ENCODE measurements around the gene FAM168B. TPM values are rescaled to one million over a fixed set of nuclear protein-coding genes. Genes with fewer than 3 reads are reported as not detected.

FAM168B gene
- total RNA-seq, 2 experiments from 2014 or later: 62.8 to 66.6 TPM

- ATAC-seq: no peak
These were observed 76.2 kb downstream of the FAM168B start for GRCh38 chr2:131016826-131017741.

GRCh38 chr2:131015764-131016163 lies 77.5 kb downstream of the FAM168B start:
- ATAC-seq: no peak
- ChIA-PET POLR2A (no interaction called here), CTCF (no interaction called here)
- no peak overlapping the region for H3K27ac Mint-ChIP-seq
- DNase-seq: no peak
- no peaks in the 10 kb centered on the region for H3K36me3 Mint-ChIP-seq (ENCODE audit: low read depth)
- H3K4me1 Mint-ChIP-seq (ENCODE audit: low read depth): peaks cover 14% of the 10 kb centered on the region
- H3K27me3 Mint-ChIP-seq: peaks cover 3% of the 10 kb centered on the region
- no peak for TF ChIP-seq CTCF (IDR thresholded peaks at IDR 0.05)
- H3K4me3 Mint-ChIP-seq: no peak overlapping the region
- intact Hi-C loops (cut with micrococcal nuclease): no loop called here
- no peaks in the 10 kb centered on the region for H3K9me3 Mint-ChIP-seq

More at GRCh38 chr2:131016826-131017741, 76.2 kb downstream of the FAM168B start:
- TF ChIP-seq CTCF (IDR thresholded peaks at IDR 0.05): no peak
- H3K4me3 Mint-ChIP-seq: no peak overlapping the region
- CTCF ChIA-PET: interaction anchor here (0.9 kb wide), 1 partner anchor 11 kb away, joined by 3 read pairs; no protein-coding TSS in a partner anchor
- no peak for DNase-seq
- POLR2A ChIA-PET: no interaction called here
- H3K36me3 Mint-ChIP-seq (ENCODE audit: low read depth): no peaks in the 10 kb centered on the region
- H3K4me1 Mint-ChIP-seq (ENCODE audit: low read depth): peaks cover under 1% of the 10 kb centered on the region
- H3K9me3 Mint-ChIP-seq: no peaks in the 10 kb centered on the region
- intact Hi-C loops (cut with micrococcal nuclease): no loop called here
- no peak overlapping the region for H3K27ac Mint-ChIP-seq
- H3K27me3 Mint-ChIP-seq: peaks cover 8% of the 10 kb centered on the region

GRCh38 chr2:131014141-131014540 lies 79.1 kb downstream of the FAM168B start:
- no peak overlapping the region for H3K4me3 Mint-ChIP-seq
- H3K36me3 Mint-ChIP-seq (ENCODE audit: low read depth): no peaks in the 10 kb centered on the region
- H3K4me1 Mint-ChIP-seq (ENCODE audit: low read depth): peaks cover 30% of the 10 kb centered on the region
- ChIA-PET POLR2A (no interaction called here), CTCF (no interaction called here)
- intact Hi-C loops (cut with micrococcal nuclease): no loop called here
- no peak overlapping the region for H3K27ac Mint-ChIP-seq
- ATAC-seq: no peak
- H3K9me3 Mint-ChIP-seq: peaks cover 5% of the 10 kb centered on the region
- no peak for DNase-seq
- no peak for TF ChIP-seq CTCF (IDR thresholded peaks at IDR 0.05)
- peaks cover 5% of the 10 kb centered on the region for H3K27me3 Mint-ChIP-seq

GRCh38 chr2:131011486-131011885 lies 81.8 kb downstream of the FAM168B start:
- Mint-ChIP-seq H3K4me3 (no peak overlapping the region), H3K36me3 (ENCODE audit: low read depth) (no peaks in the 10 kb centered on the region), H3K27me3 (peaks cover 2% of the 10 kb centered on the region), H3K4me1 (ENCODE audit: low read depth) (peaks cover 36% of the 10 kb centered on the region), H3K27ac (no peak overlapping the region), H3K9me3 (peaks cover 5% of the 10 kb centered on the region)
- ChIA-PET POLR2A (no interaction called here), CTCF (interaction anchor here (1.5 kb wide), 1 partner anchor 214 kb away, joined by 4 read pairs; no protein-coding TSS in a partner anchor)
- intact Hi-C loops (cut with micrococcal nuclease): no loop called here
- TF ChIP-seq CTCF (IDR thresholded peaks at IDR 0.05): no peak
- ATAC-seq (no peak), DNase-seq (no peak)

GRCh38 chr2:131010566-131010965 lies 82.7 kb downstream of the FAM168B start:
- CTCF ChIA-PET: interaction anchor here (1.5 kb wide), 1 partner anchor 213 kb away, joined by 4 read pairs; no protein-coding TSS in a partner anchor

More at GRCh38 chr2:131010566-131010965, 82.7 kb downstream of the FAM168B start:
- peaks cover 36% of the 10 kb centered on the region for H3K4me1 Mint-ChIP-seq (ENCODE audit: low read depth)
- POLR2A ChIA-PET: no interaction called here
- peaks cover 5% of the 10 kb centered on the region for H3K9me3 Mint-ChIP-seq
- ATAC-seq (peak; percentile 79), DNase-seq (peak; percentile 47)
- H3K27ac Mint-ChIP-seq: peak overlapping the region; percentile 22
- TF ChIP-seq CTCF (IDR thresholded peaks at IDR 0.05): no peak
- peak overlapping the region; percentile 1 for H3K4me3 Mint-ChIP-seq
- peaks cover 2% of the 10 kb centered on the region for H3K27me3 Mint-ChIP-seq
- intact Hi-C loops (cut with micrococcal nuclease): no loop called here
- H3K36me3 Mint-ChIP-seq (ENCODE audit: low read depth): no peaks in the 10 kb centered on the region

Measured in activated CD8-positive, alpha-beta T cell treated with anti-CD3 and anti-CD28 coated beads for 36 hours (primary cell).